ENCODE measurements around the gene NAA30.
"Not testable (repeated sequence)": the region's sequence is repeated elsewhere in the genome, so short reads cannot be mapped to it uniquely, and the experiment has no call there.

The NAA30 gene

GRCh38 chr14:57364659-57365450, 25.5 kb upstream of the NAA30 start:
- H3K27ac ChIP-seq (replicated peaks), result no peak overlapping the region
- TF ChIP-seq POLR2AphosphoS5 (IDR thresholded peaks at IDR 0.05; ENCODE audit: low read depth) (no peak), CTCF (IDR thresholded peaks at IDR 0.05; ENCODE audit: insufficient read depth, low read length) (no peak), SPI1 (IDR thresholded peaks at IDR 0.05; ENCODE audit: borderline replicate concordance, low read depth) (no peak), GABPA (IDR thresholded peaks at IDR 0.05; ENCODE audit: low read depth) (no peak), REST (IDR thresholded peaks at IDR 0.05; ENCODE audit: insufficient replicate concordance, low read depth) (no peak)
- DNase-seq (ENCODE audit: low read depth in 1 of 2, low spot score in 1 of 2), result no peak
- no peak overlapping the region for H3K4me3 ChIP-seq (replicated peaks; ENCODE audit: insufficient read depth, low read length)
- no peaks in the 10 kb centered on the region for H3K27me3 ChIP-seq (ENCODE audit: insufficient read depth, poor library complexity, severe bottlenecking)

- H3K27me3 ChIP-seq (ENCODE audit: insufficient read depth, poor library complexity, severe bottlenecking); H3K27ac ChIP-seq (replicated peaks); DNase-seq (ENCODE audit: low read depth in 1 of 2, low spot score in 1 of 2); H3K4me3 ChIP-seq (replicated peaks; ENCODE audit: insufficient read depth, low read length): not testable (repeated sequence)
These were observed 20.2 kb upstream of the NAA30 start for GRCh38 chr14:57370187-57370586.

GRCh38 chr14:57371013-57371412, 19.4 kb upstream of the NAA30 start:
- Histone ChIP-seq H3K4me3 (replicated peaks; ENCODE audit: insufficient read depth, low read length) (no peak overlapping the region), H3K27ac (replicated peaks) (no peak overlapping the region), H3K27me3 (ENCODE audit: insufficient read depth, poor library complexity, severe bottlenecking) (no peaks in the 10 kb centered on the region)
- TF ChIP-seq SPI1 (IDR thresholded peaks at IDR 0.05; ENCODE audit: borderline replicate concordance, low read depth) (no peak), CTCF (IDR thresholded peaks at IDR 0.05; ENCODE audit: insufficient read depth, low read length) (no peak), POLR2AphosphoS5 (IDR thresholded peaks at IDR 0.05; ENCODE audit: low read depth) (no peak), GABPA (IDR thresholded peaks at IDR 0.05; ENCODE audit: low read depth) (no peak), REST (IDR thresholded peaks at IDR 0.05; ENCODE audit: insufficient replicate concordance, low read depth) (no peak)
- no peak for DNase-seq (ENCODE audit: low read depth in 1 of 2, low spot score in 1 of 2)

GRCh38 chr14:57375156-57375555, 15.2 kb upstream of the NAA30 start:
- TF ChIP-seq SPI1 (IDR thresholded peaks at IDR 0.05; ENCODE audit: borderline replicate concordance, low read depth), result no peak
- no peak for TF ChIP-seq CTCF (IDR thresholded peaks at IDR 0.05; ENCODE audit: insufficient read depth, low read length)
- TF ChIP-seq POLR2AphosphoS5 (IDR thresholded peaks at IDR 0.05; ENCODE audit: low read depth), result no peak
- no peak overlapping the region for H3K4me3 ChIP-seq (replicated peaks; ENCODE audit: insufficient read depth, low read length)
- DNase-seq (ENCODE audit: low read depth in 1 of 2, low spot score in 1 of 2), result no peak
- no peaks in the 10 kb centered on the region for H3K27me3 ChIP-seq (ENCODE audit: insufficient read depth, poor library complexity, severe bottlenecking)
- H3K27ac ChIP-seq (replicated peaks), result no peak overlapping the region
